H1 (cell line): ENCODE data around the gene ENDOD1. TPM values are rescaled to one million over a fixed set of nuclear protein-coding genes. Genes with fewer than 3 reads are reported as not detected.

ENCODE experiments used
- CTCF ChIA-PET: fragments of 300-600 bp; sonication (Branson Sonifier 250); formaldehyde crosslinking; loops from one replicate; lab custom pipeline; 2021; ENCODE audit not compliant: partially characterized antibody; lab: Charles Lee
- POLR2A ChIA-PET: fragments of 300-600 bp; sonication (Branson Sonifier 250); formaldehyde crosslinking; loops from one replicate; lab custom pipeline; 2021; ENCODE audit warnings: inconsistent platforms; ENCODE audit not compliant: partially characterized antibody; lab: Charles Lee
- DNase-seq, 2 experiments: peaks; one replicate each; pipeline versions ENCODE4 v3.0.0 to v3.0.0-alpha.2; 2010 to 2022; ENCODE audit warnings: low spot score in 2 of 2, low read depth in 1 of 2, mixed read lengths in 1 of 2
- FAIRE-seq: peaks from 2 replicates; lab custom pipeline; 2011; peaks lifted over from hg19 to GRCh38; lab: Jason Lieb, UNC
- H2AFZ ChIP-seq: 2 replicates; pipeline ENCODE4 v1.8.1; 2012; ENCODE audit warnings: low read length, inconsistent platforms
- H2AK5ac ChIP-seq: 2 replicates; pipeline ENCODE4 v1.6.1; 2013; ENCODE audit warnings: low read depth, low read length
- H2BK120ac ChIP-seq: replicated peaks from 2 replicates; pipeline ENCODE3; 2013; ENCODE audit warnings: low read depth, low read length, inconsistent platforms
- H2BK12ac ChIP-seq: 2 replicates; pipeline ENCODE4 v1.6.1; 2013; ENCODE audit warnings: low read depth, low read length
- H2BK15ac ChIP-seq: 2 replicates; pipeline ENCODE4 v1.6.1; 2013; ENCODE audit warnings: low read length
- H2BK20ac ChIP-seq: 2 replicates; pipeline ENCODE4 v1.6.1; 2013; ENCODE audit warnings: low read length
- H2BK5ac ChIP-seq: 2 replicates; pipeline ENCODE4 v1.6.1; 2013; ENCODE audit warnings: low read depth, low read length
- H3K14ac ChIP-seq: 2 replicates; pipeline ENCODE4 v1.6.1; 2013; ENCODE audit warnings: inconsistent platforms; ENCODE audit not compliant: insufficient read length
- H3K18ac ChIP-seq: 2 replicates; pipeline ENCODE4 v1.6.1; 2013; ENCODE audit warnings: low read length; ENCODE audit errors: extremely low read depth
- H3K23ac ChIP-seq: 2 replicates; pipeline ENCODE4 v1.6.1; 2013; ENCODE audit warnings: inconsistent platforms; ENCODE audit not compliant: insufficient read length
- H3K23me2 ChIP-seq: 2 replicates; pipeline ENCODE4 v1.6.1; 2013; ENCODE audit warnings: low read depth, low read length
- H3K27ac ChIP-seq: 2 replicates; pipeline ENCODE4 v1.6.1; 2011; ENCODE audit warnings: low read depth, low read length, inconsistent platforms
- H3K27me3 ChIP-seq, 4 experiments: replicated peaks in 1 of 4; 1 replicate in 1 of 4; 2 replicates in 3 of 4; pipeline versions ENCODE4 v1.6.1 to v1.8.1; 2011 to 2013; ENCODE audit warnings: low read length in 3 of 4, mild to moderate bottlenecking in 3 of 4, inconsistent platforms in 2 of 4, mixed read lengths in 2 of 4, moderate library complexity in 1 of 4; ENCODE audit not compliant: control insufficient read depth in 3 of 4, insufficient read depth in 3 of 4; ENCODE audit errors: extremely low read depth in 1 of 4
- H3K36me3 ChIP-seq, 4 experiments: 2 replicates each; pipeline versions ENCODE4 v1.6.1 to v1.8.1; 2011 to 2013; ENCODE audit warnings: mild to moderate bottlenecking in 4 of 4, low read length in 3 of 4, moderate library complexity in 2 of 4, control low read depth in 1 of 4, inconsistent platforms in 1 of 4; ENCODE audit not compliant: insufficient read depth in 4 of 4, control insufficient read depth in 2 of 4
- H3K4ac ChIP-seq: replicated peaks from 2 replicates; pipeline ENCODE3; 2013; ENCODE audit warnings: low read length, low read depth, mixed read lengths, inconsistent platforms; ENCODE audit not compliant: insufficient read length
- H3K4me1 ChIP-seq, 4 experiments: replicated peaks in 1 of 4; 1 replicate in 1 of 4; 2 replicates in 3 of 4; pipeline versions ENCODE4 v1.6.1 to v1.8.1; 2011 to 2013; ENCODE audit warnings: low read length in 3 of 4, inconsistent platforms in 2 of 4, mixed read lengths in 1 of 4; ENCODE audit not compliant: insufficient read depth in 4 of 4, control insufficient read depth in 3 of 4
- H3K4me2 ChIP-seq, 2 experiments: 2 replicates each; pipeline versions ENCODE4 v1.6.1 to v1.8.1; 2011 to 2013; ENCODE audit warnings: low read depth in 2 of 2, low read length in 2 of 2, control low read depth in 1 of 2, inconsistent platforms in 1 of 2, mild to moderate bottlenecking in 1 of 2; ENCODE audit not compliant: insufficient read depth in 1 of 2
- H3K4me3 ChIP-seq, 4 experiments: fragments of 200-600, 300-600 bp in 1 of 4; sonication (generic), shearing (Covaris generic), sonication (Bioruptor Twin) in 1 of 4; 2 replicates each; pipeline versions ENCODE4 v1.5.1 to v1.8.1; 2011 to 2016; ENCODE audit warnings: low read length in 4 of 4, low read depth in 3 of 4, control low read depth in 2 of 4, inconsistent platforms in 2 of 4, mild to moderate bottlenecking in 2 of 4, mixed read lengths in 1 of 4, moderate library complexity in 1 of 4; ENCODE audit not compliant: insufficient read depth in 2 of 4; ENCODE audit errors: extremely low read depth in 1 of 4
- H3K56ac ChIP-seq: replicated peaks from 2 replicates; pipeline ENCODE3; 2013; ENCODE audit warnings: low read depth, mild to moderate bottlenecking, mixed read lengths, low read length, inconsistent platforms; ENCODE audit not compliant: insufficient read length
- H3K79me1 ChIP-seq: 2 replicates; pipeline ENCODE4 v1.6.1; 2013; ENCODE audit warnings: low read depth, low read length, control low read depth
- H3K79me2 ChIP-seq, 2 experiments: 2 replicates each; pipeline versions ENCODE4 v1.6.1 to v1.8.1; 2012 to 2013; ENCODE audit warnings: low read length in 2 of 2, mild to moderate bottlenecking in 2 of 2, inconsistent platforms in 1 of 2; ENCODE audit not compliant: insufficient read depth in 2 of 2, control insufficient read depth in 1 of 2
- H3K9ac ChIP-seq, 4 experiments: replicated peaks in 1 of 4; 1 replicate in 1 of 4; 2 replicates in 3 of 4; pipeline versions ENCODE4 v1.6.1 to v1.8.1; 2011 to 2013; ENCODE audit warnings: low read depth in 3 of 4, low read length in 3 of 4, control low read depth in 2 of 4, mild to moderate bottlenecking in 2 of 4, moderate library complexity in 2 of 4, inconsistent platforms in 1 of 4; ENCODE audit errors: extremely low read depth in 1 of 4
- H3K9me3 ChIP-seq, 2 experiments: 2 replicates each; pipeline versions ENCODE4 v1.6.1 to v1.8.1; 2012 to 2013; ENCODE audit warnings: mild to moderate bottlenecking in 2 of 2, moderate library complexity in 2 of 2, control low read depth in 1 of 2, inconsistent platforms in 1 of 2, low read depth in 1 of 2, low read length in 1 of 2, mixed read lengths in 1 of 2; ENCODE audit not compliant: insufficient read depth in 2 of 2
- H4K20me1 ChIP-seq, 2 experiments: replicated peaks in 1 of 2; 2 replicates each; pipeline versions ENCODE3 to v1.8.1; 2011 to 2013; ENCODE audit warnings: inconsistent platforms in 2 of 2, low read length in 2 of 2, mild to moderate bottlenecking in 1 of 2; ENCODE audit not compliant: insufficient read depth in 2 of 2, control insufficient read depth in 1 of 2
- H4K5ac ChIP-seq: 2 replicates; pipeline ENCODE4 v1.6.1; 2013; ENCODE audit warnings: low read length, low read depth, mixed read lengths, inconsistent platforms; ENCODE audit not compliant: insufficient read length
- H4K8ac ChIP-seq: 2 replicates; pipeline ENCODE4 v1.8.0; 2013; ENCODE audit warnings: mild to moderate bottlenecking, moderate library complexity, low read length, inconsistent platforms; ENCODE audit not compliant: insufficient read depth; ENCODE audit errors: extremely low read depth
- H4K91ac ChIP-seq: replicated peaks from 2 replicates; pipeline ENCODE3; 2013; ENCODE audit warnings: low read length, mixed read lengths, inconsistent platforms; ENCODE audit not compliant: insufficient read length
- BCL11A ChIP-seq, 2 experiments: IDR thresholded peaks; one replicate each; pipeline ENCODE4 v1.6.1; 2011; ENCODE audit warnings: low read depth in 2 of 2, low read length in 2 of 2, mild to moderate bottlenecking in 2 of 2
- CBX5 ChIP-seq: fragments of 300-800, 300-1000 bp; sonication (generic); IDR thresholded peaks from 2 replicates; pipeline ENCODE4 v1.7.1; 2016; ENCODE audit warnings: antibody characterized with exemption, low read length, low read depth
- CHD2 ChIP-seq: IDR thresholded peaks from 2 replicates; pipeline ENCODE4 v1.6.1; 2012; ENCODE audit warnings: low read length, improper control_type of control experiment
- EP300 ChIP-seq, 2 experiments: IDR thresholded peaks; 1 replicate in 1 of 2; 2 replicates in 1 of 2; pipeline ENCODE4 v1.6.1; 2011 to 2012; ENCODE audit warnings: low read depth in 2 of 2, low read length in 2 of 2, mild to moderate bottlenecking in 2 of 2, borderline replicate concordance in 1 of 2, inconsistent platforms in 1 of 2, moderate library complexity in 1 of 2
- GTF2F1 ChIP-seq: IDR thresholded peaks from 2 replicates; pipeline ENCODE4 v1.6.1; 2012; ENCODE audit warnings: low read depth, low read length, improper control_type of control experiment, borderline replicate concordance
- JUN ChIP-seq: IDR thresholded peaks from 2 replicates; pipeline ENCODE4 v1.6.1; 2011; ENCODE audit warnings: low read depth, mild to moderate bottlenecking, improper control_type of control experiment, low read length
- KDM5A ChIP-seq: fragments of 200-600 bp; IDR thresholded peaks from 2 replicates; pipeline ENCODE4 v1.7.1; 2012; ENCODE audit warnings: mild to moderate bottlenecking, low read length, inconsistent platforms, mixed read lengths
- POLR2A ChIP-seq, 2 experiments: IDR thresholded peaks; 1 replicate in 1 of 2; 2 replicates in 1 of 2; pipeline ENCODE4 v1.6.1; 2011; ENCODE audit warnings: low read depth in 2 of 2, low read length in 2 of 2, mild to moderate bottlenecking in 2 of 2; ENCODE audit errors: control extremely low read depth in 1 of 2
- RBBP5 ChIP-seq: IDR thresholded peaks from 2 replicates; pipeline ENCODE4 v1.7.1; 2012; ENCODE audit warnings: low read depth, mild to moderate bottlenecking, inconsistent platforms, low read length, moderate library complexity, borderline replicate concordance
- SAP30 ChIP-seq: fragments of 300-600 bp; sonication (generic); IDR thresholded peaks from 2 replicates; pipeline ENCODE4 v1.7.1; 2012; ENCODE audit warnings: low read length, moderate library complexity, mild to moderate bottlenecking, inconsistent platforms; ENCODE audit not compliant: insufficient read depth, insufficient replicate concordance
- SP1 ChIP-seq: IDR thresholded peaks from 2 replicates; pipeline ENCODE4 v1.6.1; 2011; ENCODE audit warnings: low read depth, low read length
- SP4 ChIP-seq: IDR thresholded peaks from 2 replicates; pipeline ENCODE4 v1.6.1; 2012; ENCODE audit warnings: low read length, inconsistent platforms
- TAF7 ChIP-seq: optimal IDR thresholded peaks from 2 replicates; pipeline ENCODE3; 2011; ENCODE audit warnings: low read depth, mild to moderate bottlenecking, inconsistent platforms, low read length, moderate library complexity, borderline replicate concordance
- WGBS, 2 experiments: shearing (Covaris generic) in 1 of 2; methylation state at CpG; one replicate each; pipeline versions ENCODE4 v1.1.6 to v1.1.7; 2013 to 2015; ENCODE audit warnings: low lambda C conversion rate in 2 of 2, mixed read lengths in 2 of 2, inconsistent platforms in 1 of 2, low coverage in 1 of 2, missing lambda C conversion rate in 1 of 2; ENCODE audit not compliant: insufficient replicate concordance in 2 of 2, insufficient coverage in 1 of 2, insufficient read length in 1 of 2; ENCODE audit errors: extremely low coverage in 1 of 2, missing lambda C conversion rate in 1 of 2; 5-methylcytosine and 5-hydroxymethylcytosine counted together
- polyA plus RNA-seq, 7 experiments: library from polyadenylated mRNA; depleted of rRNA in 3 of 7; stranded (reverse) in 5 of 7; unstranded in 2 of 7; fragments of >200 nt in 5 of 7; fragments of 200-250 nt in 2 of 7; gene quantifications; 1 replicate in 5 of 7; 2 replicates in 1 of 7; 4 replicates in 1 of 7; pipeline versions ENCODE4 v1.2.1 to v1.2.3, GENCODE V29; 2011 to 2013; ENCODE audit warnings: missing spikeins in 2 of 7, mixed read lengths in 2 of 7
- total RNA-seq: library from RNA; stranded (reverse); fragmentation: NEBNext Ultra II Directional; extraction: Animal tissue kit (Norgen Biotek cat#: 25700); gene quantifications from 2 replicates; pipeline ENCODE4 v1.2.1, GENCODE V29; 2021
- TF ChIP-seq, protein P1 (sequence below): IDR thresholded peaks from 2 replicates; pipeline ENCODE4 v1.6.1; 2011; ENCODE audit warnings: low read length, improper control_type of control experiment

ENDOD1 gene
- total and polyA plus RNA-seq, 2 of the 8 experiments (the other 6 are each of a cell fraction or from before 2014, with no cell fraction given), result 1.2 to 2.5 TPM

DNA sequence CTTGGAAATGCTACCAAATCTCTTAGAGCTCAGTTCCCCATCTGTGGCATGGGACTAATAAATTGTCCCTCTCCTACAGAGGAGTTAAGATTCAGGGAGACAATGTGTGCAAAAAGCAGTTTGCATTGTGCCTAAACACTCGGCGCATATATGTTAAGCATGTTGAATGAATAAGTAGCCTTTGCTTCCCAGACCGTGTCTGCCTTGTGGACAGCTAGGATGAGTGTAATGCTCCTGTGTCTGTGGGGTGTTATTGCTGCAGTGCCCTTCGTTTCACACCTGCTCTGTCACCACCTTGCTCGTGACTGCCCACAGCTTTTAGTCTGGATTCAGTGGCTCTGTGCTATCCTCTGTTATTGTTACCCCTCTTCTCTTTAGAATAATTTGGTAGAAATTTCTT is 14.1 kb downstream of the ENDOD1 start:
- H3K9me3 ChIP-seq, result no peaks in the 10 kb centered on the region
- CTCF ChIA-PET, result interaction anchor here (0.7 to 13.7 kb wide), 4 partner anchors 11 to 485 kb away, joined by 3 to 127 read pairs (median 4); partner anchors contain the start of genes ENDOD1 and SRSF8
- TF ChIP-seq TAF7, result no peak
- TF ChIP-seq SAP30, result no peak
- no peak for TF ChIP-seq KDM5A
- TF ChIP-seq POLR2A (IDR thresholded peaks at IDR 0.05; ENCODE audit: control extremely low read depth in 1 of 2, low read depth in 2 of 2, low read length in 2 of 2), result no peak
- TF ChIP-seq SP1, result no peak
- TF ChIP-seq EP300 (IDR thresholded peaks at IDR 0.05; ENCODE audit: borderline replicate concordance in 1 of 2, low read depth in 2 of 2, low read length in 2 of 2), result no peak
- no peak for TF ChIP-seq JUN
- TF ChIP-seq BCL11A (IDR thresholded peaks at IDR 0.05; ENCODE audit: low read depth in 2 of 2, low read length in 2 of 2), result no peak
- no peak for TF ChIP-seq CBX5
- TF ChIP-seq SP4, result no peak
- no peak for TF ChIP-seq RBBP5
- no peak for TF ChIP-seq GTF2F1
- TF ChIP-seq CHD2, result no peak
- TF ChIP-seq, protein P1, sequence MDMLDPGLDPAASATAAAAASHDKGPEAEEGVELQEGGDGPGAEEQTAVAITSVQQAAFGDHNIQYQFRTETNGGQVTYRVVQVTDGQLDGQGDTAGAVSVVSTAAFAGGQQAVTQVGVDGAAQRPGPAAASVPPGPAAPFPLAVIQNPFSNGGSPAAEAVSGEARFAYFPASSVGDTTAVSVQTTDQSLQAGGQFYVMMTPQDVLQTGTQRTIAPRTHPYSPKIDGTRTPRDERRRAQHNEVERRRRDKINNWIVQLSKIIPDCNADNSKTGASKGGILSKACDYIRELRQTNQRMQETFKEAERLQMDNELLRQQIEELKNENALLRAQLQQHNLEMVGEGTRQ, result no peak

More for the DNA sequence above, 14.1 kb downstream of the ENDOD1 start:
- Histone ChIP-seq H3K14ac (no peak overlapping the region), H3K23ac (no peak overlapping the region), H2AFZ (no peak overlapping the region), H2BK12ac (no peak overlapping the region), H2AK5ac (no peak overlapping the region), H3K56ac (no peak overlapping the region), H3K36me3 (no peaks in the 10 kb centered on the region), H3K23me2 (no peaks in the 10 kb centered on the region), H3K27ac (no peak overlapping the region), H3K4me3 (no peak overlapping the region), H4K20me1 (no peaks in the 10 kb centered on the region), H3K4me1 (peaks cover 0 to 11% (median 3%) of the 10 kb centered on the region in 4 experiments; a peak in 5 of 7 replicates), H3K79me1 (no peaks in the 10 kb centered on the region), H2BK15ac (no peak overlapping the region), H3K18ac (no peak overlapping the region), H3K79me2 (no peaks in the 10 kb centered on the region), H3K9ac (no peak overlapping the region), H3K4ac (no peak overlapping the region), H2BK120ac (no peak overlapping the region), H3K27me3 (no peaks in the 10 kb centered on the region), H3K4me2 (no peak overlapping the region), H2BK5ac (no peak overlapping the region), H4K91ac (no peak overlapping the region), H4K8ac (no peak overlapping the region), H4K5ac (no peak overlapping the region), H2BK20ac (no peak overlapping the region)
- POLR2A ChIA-PET, result interaction anchor here (1.1 kb wide), 1 partner anchor 36 kb away, joined by 4 read pairs; no protein-coding TSS in a partner anchor
- WGBS, 2 experiments, result 81% methylated on average over 5 of the region's 5 CpGs; no CpG with 5 or more reads in 1 of the 2 experiments
- FAIRE-seq, result no peak
- DNase-seq, result no peak
